K562 (cell line): Measurements from ENCODE around the gene EFEMP2. TPM values are rescaled to one million over a fixed set of nuclear protein-coding genes. Genes with fewer than 3 reads are reported as not detected.
A peak's percentile ranks its signal among the peaks of the same experiment; 100 is the strongest.

Source experiments
- ASH1L ChIP-seq: fragments of 450-650 bp; IDR thresholded peaks from 2 replicates; pipeline ENCODE4 v1.6.1; 2018; ENCODE audit warnings: borderline replicate concordance, mild to moderate bottlenecking, low read depth; ENCODE audit not compliant: partially characterized antibody
- CBX2 ChIP-seq: fragments of 200-600 bp; sonication (generic); IDR thresholded peaks from one replicate; pipeline ENCODE4 v1.6.1; 2012; ENCODE audit warnings: mild to moderate bottlenecking, low read length, inconsistent platforms; ENCODE audit not compliant: insufficient read depth, poor library complexity, severe bottlenecking
- CHD1 ChIP-seq: fragments of 200-600 bp; sonication (generic); IDR thresholded peaks from one replicate; pipeline ENCODE4 v1.6.1; 2012; ENCODE audit warnings: mild to moderate bottlenecking, moderate library complexity, low read length, inconsistent platforms
- CTBP1 ChIP-seq: fragments of 450-650 bp; IDR thresholded peaks from 2 replicates; pipeline ENCODE4 v1.6.1; 2016; ENCODE audit warnings: borderline replicate concordance
- ESRRA ChIP-seq: fragments of 450-650 bp; IDR thresholded peaks from 2 replicates; pipeline ENCODE4 v1.6.1; 2014; ENCODE audit warnings: low read depth, mild to moderate bottlenecking, moderate library complexity, borderline replicate concordance
- ESRRB ChIP-seq: fragments of 250-450 bp; sonication (Bioruptor Pico); IDR thresholded peaks from 2 replicates; pipeline ENCODE4 v1.5.0; 2020; ENCODE audit warnings: mild to moderate bottlenecking, moderate library complexity, borderline replicate concordance
- ETV5 ChIP-seq: sonication (generic); formaldehyde crosslinking; IDR thresholded peaks from 2 replicates; pipeline ENCODE4 v1.4.0; 2020; ENCODE audit warnings: low read depth, mild to moderate bottlenecking, missing genetic modification reagents
- FOXA3 ChIP-seq, 2 experiments: fragments of 450-650 bp in 1 of 2; sonication (generic) in 1 of 2; formaldehyde crosslinking; IDR thresholded peaks in 1 of 2; conservative IDR thresholded peaks in 1 of 2; 2 replicates each; pipeline versions ENCODE4 v1.4.0 to v1.8.0; 2020 to 2022; ENCODE audit warnings: mild to moderate bottlenecking in 2 of 2, missing genetic modification reagents in 1 of 2
- HMG20A ChIP-seq: fragments of 450-650 bp; formaldehyde crosslinking; conservative IDR thresholded peaks from 2 replicates; pipeline ENCODE4 v1.4.0; 2020; ENCODE audit warnings: mild to moderate bottlenecking, mixed read lengths
- JUN ChIP-seq, 2 experiments: sonication (generic) in 1 of 2; formaldehyde crosslinking in 1 of 2; IDR thresholded peaks; 2 replicates each; pipeline versions ENCODE4 v1.6.1 to v1.8.0; 2012 to 2022; ENCODE audit warnings: borderline replicate concordance in 2 of 2, mild to moderate bottlenecking in 2 of 2, improper control_type of control experiment in 1 of 2, low read depth in 1 of 2, low read length in 1 of 2, missing genetic modification reagents in 1 of 2
- KAT7 ChIP-seq: sonication (generic); formaldehyde crosslinking; IDR thresholded peaks from 2 replicates; pipeline ENCODE4 v1.8.0; 2022; ENCODE audit warnings: missing genetic modification reagents, mild to moderate bottlenecking, borderline replicate concordance
- MAZ ChIP-seq, 2 experiments: fragments of 450-650 bp in 1 of 2; sonication (generic) in 1 of 2; formaldehyde crosslinking; IDR thresholded peaks in 1 of 2; conservative IDR thresholded peaks in 1 of 2; 2 replicates each; pipeline versions ENCODE4 v1.4.0 to v1.5.0; 2020; ENCODE audit warnings: mild to moderate bottlenecking in 1 of 2, missing genetic modification reagents in 1 of 2
- MTF1 ChIP-seq: fragments of 250-450 bp; sonication (Bioruptor Pico); IDR thresholded peaks from 2 replicates; pipeline ENCODE4 v1.9.0; 2021; ENCODE audit warnings: moderate library complexity, mild to moderate bottlenecking, inconsistent platforms, borderline replicate concordance
- POLR2AphosphoS2 ChIP-seq: IDR thresholded peaks from 2 replicates; pipeline ENCODE4 v1.6.1; 2012; ENCODE audit warnings: low read length, improper control_type of control experiment
- POLR2G ChIP-seq: fragments of 200-400 bp; formaldehyde crosslinking; IDR thresholded peaks from 2 replicates; pipeline ENCODE4 v1.6.1; 2017; ENCODE audit warnings: low read depth, mild to moderate bottlenecking, antibody characterized with exemption, low read length, moderate library complexity
- PRDM10 ChIP-seq: fragments of 450-650 bp; IDR thresholded peaks from 2 replicates; pipeline ENCODE4 v1.6.1; 2018; ENCODE audit not compliant: partially characterized antibody
- PTRF ChIP-seq: fragments of 450-650 bp; IDR thresholded peaks from 2 replicates; pipeline ENCODE4 v1.6.1; 2016; ENCODE audit warnings: mild to moderate bottlenecking, missing genetic modification characterization, missing compliant biosample characterization
- TSC22D4 ChIP-seq: fragments of 450-650 bp; IDR thresholded peaks from 2 replicates; pipeline ENCODE4 v1.6.1; 2016; ENCODE audit warnings: missing genetic modification characterization, missing biosample characterization, control low read depth
- ZNF408 ChIP-seq: fragments of 250-450 bp; sonication (Bioruptor Pico); IDR thresholded peaks from 2 replicates; pipeline ENCODE4 v1.4.0; 2020; ENCODE audit warnings: low read depth, mild to moderate bottlenecking, moderate library complexity
- ZNF507 ChIP-seq: conservative IDR thresholded peaks from 2 replicates; pipeline ENCODE4 v1.6.1; 2017; ENCODE audit warnings: missing genetic modification characterization, missing compliant biosample characterization
- polyA plus RNA-seq, 8 experiments: library from polyadenylated mRNA; depleted of rRNA in 4 of 8; stranded (reverse) in 5 of 8; unstranded in 3 of 8; fragments of >200 nt; fragmentation: Nextera tagmentation in 2 of 8; fragmentation: Illumina TruSeq in 1 of 8; extraction: Ambion mirVana in 2 of 8; extraction: Trizol in 1 of 8; gene quantifications; 2 replicates each; pipeline versions ENCODE4 v1.2.1 to v1.2.3, GENCODE V29; 2011 to 2014; ENCODE audit warnings: inconsistent platforms in 1 of 8, missing spikeins in 1 of 8
- total RNA-seq, 7 experiments: library from RNA; depleted of rRNA in 6 of 7; stranded (reverse); fragments of >200 nt in 6 of 7; fragmentation: Illumina TruSeq in 2 of 7; extraction: Trizol in 2 of 7; gene quantifications; 2 replicates each; pipeline versions ENCODE4 v1.2.1 to v1.2.3, GENCODE V29; 2011 to 2021; ENCODE audit warnings: low replicate concordance in 1 of 7
- TF ChIP-seq, protein P1 (sequence below): IDR thresholded peaks from 2 replicates; pipeline ENCODE4 v1.6.1; 2016; ENCODE audit warnings: missing genetic modification characterization, missing compliant biosample characterization

Gene EFEMP2
- total and polyA plus RNA-seq, 9 of the 15 experiments (the other 6 are each of a cell fraction or from before 2014, with no cell fraction given), result 0.07 to 2.9 (median 0.69) TPM; not detected in 1

GRCh38 chr11:65911682-65912568 lies 39.3 kb upstream of the EFEMP2 start (continued):
- TF ChIP-seq KAT7 (CRISPR knock-in tag) (0 out of 2 replicates have a peak, but pooled peaks have one; percentile 37), ETV5 (CRISPR knock-in tag) (peak; percentile 53; the same call in 1 of the 2 replicates), PRDM10 (no peak), MAZ (CRISPR knock-in tag; conservative IDR thresholded peaks at IDR 0.05 in 1 of 2, IDR thresholded peaks at IDR 0.05 in 1 of 2) (peak in 1 of 2 experiments; percentile 61; a peak in 2 of 4 replicates), CTBP1 (peak; percentile 65; the same call in 1 of the 2 replicates), ZNF408 (CRISPR knock-in tag) (no peak), HMG20A (no peak), ESRRA (peak; percentile 82), TSC22D4 (no peak), ESRRB (CRISPR knock-in tag) (no peak), ZNF507 (tag) (no peak), CHD1 (no peak), FOXA3 (CRISPR knock-in tag; conservative IDR thresholded peaks at IDR 0.05 in 1 of 2, IDR thresholded peaks at IDR 0.05 in 1 of 2) (0 out of 4 replicates have a peak, but pooled peaks of 1 of the 2 experiments have one; percentile 38), ASH1L (no peak), POLR2G (peak; percentile 64), PTRF (no peak), CBX2 (no peak), JUN (IDR thresholded peaks at IDR 0.05; ENCODE audit: borderline replicate concordance, low read depth, low read length) (no peak), JUN (CRISPR knock-in tag; IDR thresholded peaks at IDR 0.05; ENCODE audit: borderline replicate concordance) (no peak), MTF1 (no peak), POLR2AphosphoS2 (no peak)
- TF ChIP-seq, protein P1, sequence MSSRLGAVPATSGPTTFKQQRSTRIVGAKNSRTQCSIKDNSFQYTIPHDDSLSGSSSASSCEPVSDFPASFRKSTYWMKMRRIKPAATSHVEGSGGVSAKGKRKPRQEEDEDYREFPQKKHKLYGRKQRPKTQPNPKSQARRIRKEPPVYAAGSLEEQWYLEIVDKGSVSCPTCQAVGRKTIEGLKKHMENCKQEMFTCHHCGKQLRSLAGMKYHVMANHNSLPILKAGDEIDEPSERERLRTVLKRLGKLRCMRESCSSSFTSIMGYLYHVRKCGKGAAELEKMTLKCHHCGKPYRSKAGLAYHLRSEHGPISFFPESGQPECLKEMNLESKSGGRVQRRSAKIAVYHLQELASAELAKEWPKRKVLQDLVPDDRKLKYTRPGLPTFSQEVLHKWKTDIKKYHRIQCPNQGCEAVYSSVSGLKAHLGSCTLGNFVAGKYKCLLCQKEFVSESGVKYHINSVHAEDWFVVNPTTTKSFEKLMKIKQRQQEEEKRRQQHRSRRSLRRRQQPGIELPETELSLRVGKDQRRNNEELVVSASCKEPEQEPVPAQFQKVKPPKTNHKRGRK (tag), result no peak
